Putamen (tissue), 1 donor: Measurements from ENCODE around the gene LNX2.

Experiments
- DNase-seq: peaks from one replicate; pipeline ENCODE4 v3.0.0-alpha.2; 2016; ENCODE audit warnings: low spot score

Gene LNX2

GRCh38 chr13:27620377-27621115 lies at the start of gene LNX2:
TSS of gene LNX2 (minus strand) at chr13:27620529. CDS start at chr13:27581703, 38,826 bp downstream.
- peak; percentile 97 for DNase-seq

- no peak for DNase-seq
Measured at GRCh38 chr13:27667946-27668345, 47.6 kb upstream of the LNX2 start.

GRCh38 chr13:27666951-27667350 lies 46.6 kb upstream of the LNX2 start:
- DNase-seq: peak; percentile 4

GRCh38 chr13:27665761-27666160 lies 45.4 kb upstream of the LNX2 start:
- no peak for DNase-seq

- no peak for DNase-seq
Measured at GRCh38 chr13:27665333-27665732, 45.0 kb upstream of the LNX2 start.

- DNase-seq: no peak
Measured at GRCh38 chr13:27663947-27664346, 43.6 kb upstream of the LNX2 start.

GRCh38 chr13:27662738-27663470 lies 42.6 kb upstream of the LNX2 start:
- DNase-seq: no peak

GRCh38 chr13:27661017-27661416 lies 40.7 kb upstream of the LNX2 start:
- no peak for DNase-seq

- DNase-seq: no peak
Measured at GRCh38 chr13:27660511-27660910, 40.2 kb upstream of the LNX2 start.

GRCh38 chr13:27659145-27659865 lies 39.0 kb upstream of the LNX2 start:
- DNase-seq: no peak

- DNase-seq: no peak
Measured at GRCh38 chr13:27658546-27658945, 38.2 kb upstream of the LNX2 start.

- DNase-seq: no peak
Measured at GRCh38 chr13:27657724-27658123, 37.4 kb upstream of the LNX2 start.

GRCh38 chr13:27654816-27655215 lies 34.5 kb upstream of the LNX2 start:
- DNase-seq: no peak

GRCh38 chr13:27654059-27654458 lies 33.7 kb upstream of the LNX2 start:
- no peak for DNase-seq

- DNase-seq: no peak
Measured at GRCh38 chr13:27650312-27650711, 30.0 kb upstream of the LNX2 start.

GRCh38 chr13:27644302-27644701 lies 24.0 kb upstream of the LNX2 start:
- DNase-seq: no peak

- DNase-seq: no peak
Measured at GRCh38 chr13:27643334-27644132, 23.2 kb upstream of the LNX2 start.

- DNase-seq: no peak
Measured at GRCh38 chr13:27641711-27642502, 21.6 kb upstream of the LNX2 start.

- no peak for DNase-seq
Measured at GRCh38 chr13:27639186-27639585, 18.9 kb upstream of the LNX2 start.

- DNase-seq: no peak
Measured at GRCh38 chr13:27638521-27638920, 18.2 kb upstream of the LNX2 start.

GRCh38 chr13:27638001-27638400 lies 17.7 kb upstream of the LNX2 start:
- DNase-seq: no peak
